ENCODE measurements around the gene CPB2.

- no peak for TF ChIP-seq POLR2A (IDR thresholded peaks at IDR 0.05)
- TF ChIP-seq CTCF (IDR thresholded peaks at IDR 0.05 in 4 of 5, conservative IDR thresholded peaks at IDR 0.05 in 1 of 5), result no peak
Observed at GRCh38 chr13:46126056-46126455, 21.2 kb upstream of the CPB2 start.
